Activated T-helper 1 cell treated with Interleukin-2 at 50 U/mL for 16 hours (primary cell): ENCODE measurements around the gene ZBTB9.

Experiments
- DNase-seq: peaks from one replicate; pipeline ENCODE4 v3.0.0-alpha.2; 2020; ENCODE audit warnings: low read depth

Gene ZBTB9

GRCh38 chr6:33433001-33433543 lies 21.3 kb upstream of the ZBTB9 start:
- no peak for DNase-seq

- no peak for DNase-seq
Measured at GRCh38 chr6:33433544-33434191, 20.7 kb upstream of the ZBTB9 start.

GRCh38 chr6:33434961-33435360 lies 19.4 kb upstream of the ZBTB9 start:
- DNase-seq, result no peak

GRCh38 chr6:33437666-33438065 lies 16.7 kb upstream of the ZBTB9 start:
- DNase-seq, result no peak

GRCh38 chr6:33438978-33439594 lies 15.3 kb upstream of the ZBTB9 start:
- no peak for DNase-seq

GRCh38 chr6:33439956-33440648 lies 14.3 kb upstream of the ZBTB9 start:
- no peak for DNase-seq

- DNase-seq, result no peak
Measured at GRCh38 chr6:33440649-33441309, 13.6 kb upstream of the ZBTB9 start.

GRCh38 chr6:33441457-33441856 lies 12.9 kb upstream of the ZBTB9 start:
- no peak for DNase-seq

- no peak for DNase-seq
Measured at GRCh38 chr6:33442283-33442682, 12.1 kb upstream of the ZBTB9 start.

GRCh38 chr6:33443025-33443424 lies 11.4 kb upstream of the ZBTB9 start:
- no peak for DNase-seq

- no peak for DNase-seq
Measured at GRCh38 chr6:33443619-33444504, 10.5 kb upstream of the ZBTB9 start.

GRCh38 chr6:33445119-33445603 lies 9.2 kb upstream of the ZBTB9 start:
- DNase-seq, result no peak

GRCh38 chr6:33446356-33446755 lies 8.0 kb upstream of the ZBTB9 start:
- DNase-seq, result no peak

GRCh38 chr6:33450434-33450833 lies 3.9 kb upstream of the ZBTB9 start:
- no peak for DNase-seq

GRCh38 chr6:33451606-33452005 lies 2.8 kb upstream of the ZBTB9 start:
- DNase-seq, result no peak

GRCh38 chr6:33452496-33452895 lies 1.9 kb upstream of the ZBTB9 start:
- no peak for DNase-seq

GRCh38 chr6:33453393-33454008 lies 875 bp upstream of the ZBTB9 start:
- DNase-seq, result no peak

- DNase-seq, result no peak
Measured at GRCh38 chr6:33455051-33455450, 675 bp downstream of the ZBTB9 start.

- no peak for DNase-seq
Measured at GRCh38 chr6:33456156-33456555, 1.8 kb downstream of the ZBTB9 start.

GRCh38 chr6:33458676-33459075 lies 4.3 kb downstream of the ZBTB9 start:
- no peak for DNase-seq

- DNase-seq, result no peak
Measured at GRCh38 chr6:33459226-33459625, 4.8 kb downstream of the ZBTB9 start.
